Subcutaneous preadipocyte (primary cell): ENCODE results near the gene TEAD1. TPM values are rescaled to one million over a fixed set of nuclear protein-coding genes. Genes with fewer than 3 reads are reported as not detected.

ENCODE experiments used
- small RNA-seq: library from RNA; depleted of rRNA; stranded (forward); fragments of <200 nt; gene quantifications from one replicate; pipeline ENCODE3, GENCODE V24; 2012
- total RNA-seq: library from RNA; depleted of rRNA; stranded (reverse); fragments of >200 nt; gene quantifications from 2 replicates; pipeline ENCODE4 v1.2.3, GENCODE V29; 2012

The TEAD1 gene
- total RNA-seq, result 71.3 and 131 TPM in 2 replicates

GRCh38 chr11:12673924-12674570 lies at the start of gene TEAD1:
TEAD1 (plus strand) TSS chr11:12674421.

Small RNA genes lying within 50 kb of the gene (small RNA-seq; reads per million reads assigned to genes)
- gene RF00424, result not detected
